Measurements from ENCODE around the gene PF4V1.

The PF4V1 gene

GRCh38 chr4:73853246-73853704 is at the start of gene PF4V1:
PF4V1 (plus strand) TSS chr4:73853296; CDS start chr4:73853363, 67 bp downstream.
- no peak for DNase-seq (ENCODE audit: low read depth)

- no peak for DNase-seq (ENCODE audit: low read depth)
Observed at GRCh38 chr4:73810191-73810590, 42.9 kb upstream of the PF4V1 start.

- no peak for DNase-seq (ENCODE audit: low read depth)
Observed at GRCh38 chr4:73811841-73812240, 41.3 kb upstream of the PF4V1 start.

GRCh38 chr4:73814679-73815078 is 38.4 kb upstream of the PF4V1 start:
- no peak for DNase-seq (ENCODE audit: low read depth)

- DNase-seq (ENCODE audit: low read depth), result no peak
Observed at GRCh38 chr4:73815145-73815544, 38.0 kb upstream of the PF4V1 start.

GRCh38 chr4:73816814-73817213 is 36.3 kb upstream of the PF4V1 start:
- no peak for DNase-seq (ENCODE audit: low read depth)

- DNase-seq (ENCODE audit: low read depth), result no peak
Observed at GRCh38 chr4:73817341-73817740, 35.8 kb upstream of the PF4V1 start.

GRCh38 chr4:73821325-73821724 is 31.8 kb upstream of the PF4V1 start:
- DNase-seq (ENCODE audit: low read depth), result no peak

GRCh38 chr4:73822389-73822788 is 30.7 kb upstream of the PF4V1 start:
- DNase-seq (ENCODE audit: low read depth), result no peak

GRCh38 chr4:73822812-73823504 is 30.1 kb upstream of the PF4V1 start:
- DNase-seq (ENCODE audit: low read depth), result no peak

- DNase-seq (ENCODE audit: low read depth), result no peak
Observed at GRCh38 chr4:73823760-73824159, 29.3 kb upstream of the PF4V1 start.

- DNase-seq (ENCODE audit: low read depth), result no peak
Observed at GRCh38 chr4:73828956-73829355, 24.1 kb upstream of the PF4V1 start.

GRCh38 chr4:73831569-73831968 is 21.5 kb upstream of the PF4V1 start:
- no peak for DNase-seq (ENCODE audit: low read depth)

GRCh38 chr4:73832651-73833237 is 20.4 kb upstream of the PF4V1 start:
- no peak for DNase-seq (ENCODE audit: low read depth)

GRCh38 chr4:73836373-73837279 is 16.5 kb upstream of the PF4V1 start, which contains the start of gene CXCL6:
CXCL6 (plus strand) TSS chr4:73836678; CDS start chr4:73836751, 73 bp downstream.
- no peak for DNase-seq (ENCODE audit: low read depth)

- no peak for DNase-seq (ENCODE audit: low read depth)
Observed at GRCh38 chr4:73839071-73839470, 14.0 kb upstream of the PF4V1 start.

GRCh38 chr4:73839715-73840114 is 13.4 kb upstream of the PF4V1 start:
- DNase-seq (ENCODE audit: low read depth), result no peak

- no peak for DNase-seq (ENCODE audit: low read depth)
Observed at GRCh38 chr4:73841243-73841925, 11.7 kb upstream of the PF4V1 start.

- no peak for DNase-seq (ENCODE audit: low read depth)
Observed at GRCh38 chr4:73842696-73843095, 10.4 kb upstream of the PF4V1 start.

- no peak for DNase-seq (ENCODE audit: low read depth)
Observed at GRCh38 chr4:73843369-73843768, 9.7 kb upstream of the PF4V1 start.

GRCh38 chr4:73844345-73844744 is 8.8 kb upstream of the PF4V1 start:
- DNase-seq (ENCODE audit: low read depth), result no peak

- DNase-seq (ENCODE audit: low read depth), result no peak
Observed at GRCh38 chr4:73844806-73845205, 8.3 kb upstream of the PF4V1 start.

All from T-helper 22 cell (primary cell).